Panc1 (cell line): ENCODE data around the gene USP32. TPM values are rescaled to one million over a fixed set of nuclear protein-coding genes. Genes with fewer than 3 reads are reported as not detected.

ENCODE experiments used
- ATAC-seq: fragments of 200-7000 bp; cut with Tn5 transposase; 2 replicates; pipeline ENCODE4 v1.9.1; 2020; ENCODE audit warnings: mild to moderate bottlenecking, moderate library complexity
- BruUV-seq: library from RNA; stranded (reverse); fragments of 400-500 nt; replicated peaks from 2 replicates; lab custom pipeline; 2021; lab: Mats Ljungman, UMichigan
- CTCF ChIA-PET: fragments of 300-600 bp; sonication (Branson Sonifier 250); formaldehyde crosslinking; loops from one replicate; lab custom pipeline; 2022; ENCODE audit warnings: antibody characterized with exemption; lab: Charles Lee
- POLR2A ChIA-PET: fragments of 300-600 bp; sonication (Branson Sonifier 250); formaldehyde crosslinking; loops from one replicate; lab custom pipeline; 2022; ENCODE audit warnings: antibody characterized with exemption; lab: Charles Lee
- DNase-seq: peaks from one replicate; pipeline ENCODE4 v3.0.0-alpha.2; 2010; ENCODE audit warnings: low read depth, low spot score
- H3K27ac ChIP-seq: 2 replicates; pipeline ENCODE4 v1.5.1; 2011; ENCODE audit warnings: mild to moderate bottlenecking, low read length, inconsistent platforms
- H3K27me3 ChIP-seq: fragments of 200-500 bp; sonication (Bioruptor generic); 2 replicates; pipeline ENCODE4 v1.6.0; 2014; ENCODE audit warnings: low read length, inconsistent platforms; ENCODE audit not compliant: control insufficient read depth, insufficient read depth
- H3K36me3 ChIP-seq: fragments of 200-500 bp; sonication (Bioruptor generic); 2 replicates; pipeline ENCODE4 v1.5.1; 2014; ENCODE audit warnings: inconsistent platforms, mild to moderate bottlenecking, low read length, moderate library complexity; ENCODE audit not compliant: control insufficient read depth, insufficient read depth
- H3K4me1 ChIP-seq: 2 replicates; pipeline ENCODE4 v1.5.1; 2011; ENCODE audit warnings: inconsistent platforms, mild to moderate bottlenecking, low read length, moderate library complexity; ENCODE audit not compliant: control insufficient read depth, insufficient read depth
- H3K4me3 ChIP-seq, 2 experiments: 2 replicates each; pipeline ENCODE4 v1.5.1; 2011 to 2012; ENCODE audit warnings: low read depth in 2 of 2, low read length in 2 of 2, mild to moderate bottlenecking in 2 of 2, inconsistent platforms in 1 of 2, moderate library complexity in 1 of 2
- H3K9me3 ChIP-seq: fragments of 200-500 bp; sonication (Bioruptor generic); 2 replicates; pipeline ENCODE4 v1.5.1; 2014; ENCODE audit warnings: low read depth, mild to moderate bottlenecking, inconsistent platforms, low read length, moderate library complexity; ENCODE audit not compliant: control insufficient read depth, insufficient read depth
- CTCF ChIP-seq: fragments of 450-650 bp; IDR thresholded peaks from 2 replicates; pipeline ENCODE4 v1.5.1; 2017; ENCODE audit warnings: mild to moderate bottlenecking
- POLR2AphosphoS5 ChIP-seq: IDR thresholded peaks from 2 replicates; pipeline ENCODE4 v1.6.1; 2012; ENCODE audit warnings: mild to moderate bottlenecking, low read depth, low read length, moderate library complexity
- REST ChIP-seq, 2 experiments: IDR thresholded peaks; 2 replicates each; pipeline ENCODE4 v1.6.1; 2011 to 2012; ENCODE audit warnings: low read depth in 2 of 2, control low read depth in 1 of 2, low read length in 1 of 2, mild to moderate bottlenecking in 1 of 2, moderate library complexity in 1 of 2; ENCODE audit not compliant: insufficient read depth in 1 of 2
- SIN3A ChIP-seq: IDR thresholded peaks from 2 replicates; pipeline ENCODE4 v1.6.1; 2012; ENCODE audit warnings: low read depth, mild to moderate bottlenecking, low read length, moderate library complexity, borderline replicate concordance; ENCODE audit not compliant: insufficient read depth
- TCF7L2 ChIP-seq: IDR thresholded peaks from 2 replicates; pipeline ENCODE4 v1.6.1; 2011; ENCODE audit warnings: mild to moderate bottlenecking, low read depth, low read length, inconsistent platforms
- in situ Hi-C: cut with HindIII; loops from 2 replicates; pipeline ENCODE4 v1.10.0; 2016; ENCODE audit warnings: low sequenced_read_pairs, low pct_unique_long_range_greater_than_20kb
- intact Hi-C: fragments of 100-400 bp; cut with micrococcal nuclease; formaldehyde crosslinking; loops from one replicate; pipeline ENCODE4 v1.10.0; 2022; ENCODE audit not compliant: unreplicated experiment
- total RNA-seq: library from RNA; stranded (reverse); gene quantifications from one replicate; pipeline ENCODE4 v1.2.1, GENCODE V29; 2021; ENCODE audit not compliant: unreplicated experiment

USP32 gene
- total RNA-seq, 1 experiment from 2014 or later: 45.5 TPM

- Histone ChIP-seq H3K27ac (no peak overlapping the region), H3K4me3 (no peak overlapping the region), H3K9me3 (no peaks in the 10 kb centered on the region), H3K4me1 (no peaks in the 10 kb centered on the region), H3K36me3 (peaks cover 3% of the 10 kb centered on the region; the same call in 1 of the 2 replicates), H3K27me3 (no peaks in the 10 kb centered on the region)
- DNase-seq (no peak), ATAC-seq (no peak)
- no TSS peak for BruUV-seq
- TF ChIP-seq CTCF (no peak), SIN3A (no peak), REST (IDR thresholded peaks at IDR 0.05; ENCODE audit: insufficient read depth in 1 of 2, low read depth in 2 of 2, low read length in 1 of 2) (no peak), TCF7L2 (no peak), POLR2AphosphoS5 (no peak)
- POLR2A ChIA-PET: no interaction called here
- intact Hi-C loops (no loop called here), in situ Hi-C loops (no loop called here)
- CTCF ChIA-PET: no interaction called here
These were observed 98.2 kb downstream of the USP32 start for GRCh38 chr17:60293580-60294335.

- Histone ChIP-seq H3K4me3 (no peak overlapping the region), H3K4me1 (no peaks in the 10 kb centered on the region), H3K27ac (no peak overlapping the region), H3K27me3 (no peaks in the 10 kb centered on the region), H3K36me3 (peaks cover 3% of the 10 kb centered on the region; the same call in 1 of the 2 replicates), H3K9me3 (no peaks in the 10 kb centered on the region)
- ATAC-seq (no peak), DNase-seq (no peak)
- CTCF ChIA-PET: no interaction called here
- no TSS peak for BruUV-seq
- in situ Hi-C loops (no loop called here), intact Hi-C loops (no loop called here)
- POLR2A ChIA-PET: no interaction called here
- TF ChIP-seq TCF7L2 (no peak), SIN3A (no peak), CTCF (no peak), REST (IDR thresholded peaks at IDR 0.05; ENCODE audit: insufficient read depth in 1 of 2, low read depth in 2 of 2, low read length in 1 of 2) (no peak), POLR2AphosphoS5 (no peak)
These were observed 99.2 kb downstream of the USP32 start for GRCh38 chr17:60292697-60293096.
